Central memory CD8-positive, alpha-beta T cell (primary cell): ENCODE results near the gene ANKRD39.

ENCODE experiments used
- ATAC-seq: fragments of 150-1000 bp; cut with Tn5 transposase; replicated peaks from 2 replicates; pipeline ENCODE4 v1.10.0; 2022; ENCODE audit warnings: mild to moderate bottlenecking, moderate FRiP score, moderate number of reproducible peaks; ENCODE audit not compliant: poor library complexity, severe bottlenecking; ENCODE audit errors: extremely low read depth
- DNase-seq, 2 donors: peaks; one replicate each; pipeline ENCODE4 v3.0.0; 2021; ENCODE audit warnings: low spot score in 2 of 2
- H3K27ac Mint-ChIP-seq: one replicate; pipeline ENCODE4 v1.8.0; 2022; ENCODE audit warnings: low read depth, mild to moderate bottlenecking, moderate library complexity, mixed read lengths
- H3K27me3 Mint-ChIP-seq: one replicate; pipeline ENCODE4 v1.8.0; 2022; ENCODE audit warnings: mixed read lengths
- H3K36me3 Mint-ChIP-seq: one replicate; pipeline ENCODE4 v1.8.0; 2022; ENCODE audit warnings: mild to moderate bottlenecking, moderate library complexity, mixed read lengths; ENCODE audit not compliant: insufficient read depth
- H3K4me1 Mint-ChIP-seq: one replicate; pipeline ENCODE4 v1.8.0; 2022; ENCODE audit warnings: mixed read lengths
- H3K4me3 Mint-ChIP-seq: one replicate; pipeline ENCODE4 v1.8.0; 2022; ENCODE audit warnings: mild to moderate bottlenecking, moderate library complexity, mixed read lengths
- H3K9me3 Mint-ChIP-seq: one replicate; pipeline ENCODE4 v1.8.0; 2022; ENCODE audit warnings: mixed read lengths

Gene ANKRD39

DNA sequence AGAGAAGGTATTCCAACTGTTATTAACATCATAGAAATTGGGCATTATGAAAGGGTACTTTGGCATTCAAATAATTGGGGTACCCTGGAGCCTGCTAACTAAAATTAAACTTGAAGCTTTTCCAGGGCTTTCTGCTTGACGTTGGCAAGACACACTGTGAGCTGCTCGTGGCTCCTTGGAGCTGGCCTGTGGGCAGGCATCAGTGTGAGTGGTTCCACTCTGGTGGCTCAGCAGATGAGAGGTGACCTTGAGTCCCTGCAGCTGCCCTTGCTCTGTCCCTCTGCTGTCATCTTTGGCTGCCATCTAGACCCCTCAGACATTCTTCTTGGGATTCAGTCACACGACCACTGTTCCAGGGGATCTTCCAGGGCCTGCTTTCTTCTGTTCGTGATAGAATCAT is 35.0 kb downstream of the ANKRD39 start:
- H3K4me1 Mint-ChIP-seq: peaks cover 37% of the 10 kb centered on the region
- H3K36me3 Mint-ChIP-seq: peaks cover 33% of the 10 kb centered on the region
- H3K27ac Mint-ChIP-seq: no peak overlapping the region

DNA sequence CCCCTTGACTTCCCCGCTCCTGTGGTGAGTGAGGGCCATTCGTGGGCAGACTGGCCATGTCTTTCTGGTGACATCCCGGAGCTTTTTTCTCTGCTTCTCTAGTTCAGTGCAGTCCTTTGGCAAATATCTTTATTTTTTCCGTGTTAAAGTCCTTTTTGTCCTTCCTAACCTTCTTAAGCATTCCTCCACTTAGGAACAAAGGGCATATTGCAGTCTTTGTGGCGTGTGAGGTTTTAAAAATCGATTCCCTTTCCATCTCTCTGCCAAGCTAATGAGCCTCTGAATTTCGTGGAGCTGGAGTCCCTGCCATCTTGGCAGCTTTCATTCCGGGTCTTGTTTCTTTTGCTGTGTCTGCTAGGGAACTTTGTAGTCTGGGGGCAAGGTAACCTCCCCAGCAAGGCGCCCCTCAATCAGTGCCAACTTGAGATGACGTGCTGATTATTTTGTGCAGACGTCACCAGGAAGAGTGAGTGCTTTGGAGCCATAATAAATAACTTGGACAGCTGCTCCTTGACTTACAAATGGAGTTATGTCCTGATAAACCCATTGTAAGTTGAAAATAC is 36.6 kb downstream of the ANKRD39 start:
- no peak for ATAC-seq
- Mint-ChIP-seq H3K27me3 (no peaks in the 10 kb centered on the region), H3K27ac (peak overlapping the region; percentile 91), H3K9me3 (no peaks in the 10 kb centered on the region), H3K4me3 (peak overlapping the region; percentile 36), H3K4me1 (peaks cover 44% of the 10 kb centered on the region), H3K36me3 (peaks cover 22% of the 10 kb centered on the region)
- DNase-seq: no peak

More for the DNA sequence above, 35.0 kb downstream of the ANKRD39 start:
- Mint-ChIP-seq H3K27me3 (no peaks in the 10 kb centered on the region), H3K9me3 (no peaks in the 10 kb centered on the region), H3K4me3 (no peak overlapping the region)
- DNase-seq (no peak), ATAC-seq (no peak)

DNA sequence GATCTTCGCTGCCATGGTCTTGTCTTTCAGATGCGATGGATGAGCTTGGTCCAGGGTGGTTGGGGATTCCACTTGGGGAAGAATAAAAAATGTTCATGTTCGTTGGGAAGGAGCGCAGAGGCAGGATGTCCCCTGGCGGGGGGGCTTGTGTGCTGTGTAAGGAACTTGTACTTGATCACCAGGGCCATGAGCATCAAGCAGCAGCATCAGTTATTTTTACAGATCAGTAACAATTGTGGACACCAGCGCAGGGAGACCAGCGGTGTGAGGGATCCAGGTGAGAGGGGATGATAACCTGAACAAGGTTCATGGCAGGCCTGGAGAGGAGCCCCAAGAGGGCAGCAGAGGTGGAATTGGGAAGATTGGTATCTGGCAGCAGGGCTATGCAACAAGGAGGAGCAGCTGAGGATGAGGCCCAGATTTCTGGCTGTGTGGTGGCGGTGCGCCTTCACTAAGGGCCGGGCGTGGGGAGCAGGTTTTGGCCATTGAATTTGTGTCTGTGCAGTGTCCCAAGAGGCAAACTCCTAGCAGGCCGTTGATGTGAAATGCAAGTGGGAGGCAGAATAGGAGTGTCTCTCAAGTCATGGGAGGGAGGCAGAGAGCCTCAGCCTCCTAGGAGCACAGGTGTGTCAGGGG is 37.8 kb downstream of the ANKRD39 start:
- Mint-ChIP-seq H3K4me3 (peak overlapping the region; percentile 83), H3K9me3 (no peaks in the 10 kb centered on the region), H3K36me3 (peaks cover 22% of the 10 kb centered on the region), H3K27me3 (no peaks in the 10 kb centered on the region), H3K27ac (peak overlapping the region; percentile 91), H3K4me1 (peaks cover 44% of the 10 kb centered on the region)
- no peak for DNase-seq
- ATAC-seq: no peak

DNA sequence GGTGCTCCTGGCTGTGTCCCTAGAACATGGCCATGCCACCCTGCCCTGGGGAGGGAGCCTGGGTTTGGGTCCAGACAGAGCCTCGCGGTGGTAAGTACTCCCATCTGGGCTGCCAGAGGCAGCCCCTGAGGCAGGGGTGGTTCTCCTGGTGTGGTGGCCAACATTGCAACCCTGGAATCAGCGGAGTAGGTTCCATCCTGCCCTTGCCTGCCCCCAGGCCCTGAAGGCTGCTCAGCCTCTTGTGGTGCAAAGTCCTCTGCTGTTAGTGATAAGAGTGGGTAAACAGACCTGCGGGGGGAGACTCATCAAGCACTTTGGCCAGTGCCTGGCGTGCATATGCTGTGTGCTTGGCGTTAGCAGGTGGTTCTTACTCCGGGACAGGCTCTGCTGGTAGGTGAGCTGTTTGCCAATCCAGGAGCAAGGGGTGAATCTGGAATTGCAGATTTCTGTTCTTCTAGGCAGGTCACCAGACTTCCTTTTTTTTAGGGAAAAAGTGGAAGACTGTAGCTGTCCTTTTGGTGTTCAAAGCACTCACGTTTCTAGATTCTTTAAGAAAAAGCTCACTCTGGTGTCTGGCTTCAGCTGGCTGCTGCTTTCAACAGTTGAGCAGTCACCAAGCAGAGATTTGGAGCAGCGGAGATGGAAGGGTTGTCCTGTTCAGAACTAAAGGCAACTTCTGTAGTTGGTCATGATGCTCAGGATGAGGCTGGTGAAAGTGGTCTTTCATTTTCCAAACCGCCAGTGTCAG is 38.5 kb downstream of the ANKRD39 start:
- peaks cover 44% of the 10 kb centered on the region for H3K4me1 Mint-ChIP-seq

DNA sequence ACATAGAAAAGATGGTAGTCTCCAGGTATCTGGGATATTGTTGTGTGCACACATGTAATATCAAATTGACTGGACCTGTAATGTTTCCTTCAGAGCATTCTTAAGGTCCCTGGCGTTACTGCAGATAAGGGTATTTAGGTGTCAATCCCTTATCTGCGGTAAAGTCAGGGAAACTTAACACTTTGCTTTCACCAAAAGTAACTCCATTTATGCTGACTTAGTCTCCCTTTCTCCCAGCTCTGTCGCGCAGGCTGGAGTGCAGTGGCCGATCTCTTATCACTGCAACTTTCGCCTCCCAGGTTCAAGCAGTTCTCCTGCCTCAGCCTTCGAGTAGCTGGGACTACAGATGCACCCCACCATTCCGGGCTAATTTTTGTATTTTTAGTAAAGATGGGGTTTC is 39.9 kb downstream of the ANKRD39 start:
- Mint-ChIP-seq H3K4me3 (peak overlapping the region; percentile 83), H3K36me3 (peaks cover 15% of the 10 kb centered on the region), H3K27ac (peak overlapping the region; percentile 82), H3K9me3 (no peaks in the 10 kb centered on the region), H3K27me3 (no peaks in the 10 kb centered on the region), H3K4me1 (peaks cover 48% of the 10 kb centered on the region)
- no peak for ATAC-seq
- no peak for DNase-seq

More for the DNA sequence above, 38.5 kb downstream of the ANKRD39 start:
- H3K4me3 Mint-ChIP-seq: peak overlapping the region; percentile 83
- no peaks in the 10 kb centered on the region for H3K27me3 Mint-ChIP-seq
- H3K36me3 Mint-ChIP-seq: peaks cover 20% of the 10 kb centered on the region
- ATAC-seq (no peak), DNase-seq (no peak)
- peak overlapping the region; percentile 91 for H3K27ac Mint-ChIP-seq
- H3K9me3 Mint-ChIP-seq: no peaks in the 10 kb centered on the region

DNA sequence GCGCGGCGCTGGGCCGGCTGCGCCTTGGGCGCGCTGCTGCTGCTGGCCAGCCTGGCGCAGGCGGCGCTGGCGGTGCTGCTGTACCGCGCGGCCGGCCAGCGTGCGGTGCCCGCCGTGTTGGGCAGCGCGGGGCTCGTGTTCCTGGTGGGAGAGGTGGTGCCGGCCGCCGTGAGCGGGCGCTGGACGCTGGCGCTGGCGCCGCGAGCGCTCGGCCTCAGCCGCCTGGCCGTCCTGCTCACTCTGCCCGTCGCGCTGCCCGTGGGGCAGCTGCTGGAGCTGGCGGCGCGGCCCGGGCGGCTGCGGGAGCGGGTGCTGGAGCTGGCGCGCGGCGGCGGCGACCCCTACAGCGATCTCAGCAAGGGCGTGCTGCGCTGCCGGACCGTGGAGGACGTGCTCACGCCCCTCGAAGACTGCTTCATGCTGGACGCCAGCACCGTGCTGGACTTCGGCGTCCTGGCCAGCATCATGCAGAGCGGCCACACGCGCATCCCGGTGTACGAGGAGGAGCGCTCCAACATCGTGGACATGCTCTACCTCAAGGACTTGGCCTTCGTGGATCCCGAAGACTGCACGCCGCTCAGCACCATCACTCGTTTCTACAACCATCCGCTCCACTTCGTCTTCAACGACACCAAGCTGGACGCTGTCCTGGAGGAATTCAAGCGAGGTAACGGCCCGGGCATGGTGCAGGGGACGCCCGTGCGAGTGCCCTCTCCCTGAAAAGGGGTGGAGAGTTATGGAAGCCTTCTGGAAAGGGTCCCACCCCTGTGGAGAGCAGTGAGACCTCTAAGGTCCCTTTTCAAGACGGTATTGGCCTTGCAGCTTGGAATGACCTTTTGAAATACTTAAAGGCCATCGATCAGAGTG is 40.7 kb downstream of the ANKRD39 start:
- ATAC-seq (no peak), DNase-seq (no peak)
- Mint-ChIP-seq H3K4me1 (peaks cover 56% of the 10 kb centered on the region), H3K27ac (peak overlapping the region; percentile 82), H3K36me3 (peaks cover 14% of the 10 kb centered on the region), H3K27me3 (no peaks in the 10 kb centered on the region), H3K9me3 (no peaks in the 10 kb centered on the region), H3K4me3 (peak overlapping the region; percentile 83)

DNA sequence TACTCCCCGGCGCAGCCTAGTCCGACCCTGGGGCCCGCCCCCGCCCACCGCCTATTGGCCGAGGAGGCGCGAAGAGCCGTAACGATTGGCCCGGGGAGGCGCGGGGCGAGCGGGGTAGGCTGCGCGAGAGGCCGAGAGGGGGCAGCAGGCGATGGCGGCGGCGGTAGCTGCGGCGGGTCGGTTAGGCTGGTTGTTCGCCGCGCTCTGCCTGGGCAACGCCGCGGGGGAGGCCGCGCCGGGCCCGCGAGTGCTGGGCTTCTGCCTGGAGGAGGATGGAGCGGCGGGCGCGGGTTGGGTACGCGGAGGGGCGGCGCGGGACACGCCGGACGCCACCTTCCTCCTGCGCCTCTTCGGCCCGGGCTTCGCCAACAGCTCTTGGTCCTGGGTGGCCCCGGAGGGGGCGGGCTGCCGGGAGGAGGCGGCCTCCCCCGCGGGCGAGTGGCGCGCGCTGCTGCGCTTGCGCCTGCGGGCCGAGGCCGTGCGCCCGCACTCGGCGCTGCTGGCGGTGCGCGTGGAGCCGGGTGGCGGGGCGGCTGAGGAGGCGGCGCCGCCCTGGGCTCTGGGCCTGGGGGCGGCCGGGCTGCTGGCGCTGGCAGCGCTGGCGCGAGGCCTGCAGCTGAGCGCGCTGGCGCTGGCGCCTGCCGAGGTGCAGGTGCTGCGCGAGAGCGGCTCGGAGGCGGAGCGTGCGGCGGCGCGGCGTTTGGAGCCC is 41.5 kb downstream of the ANKRD39 start, which contains the start of gene CNNM3:
Gene CNNM3 (plus strand): TSS at position 142 of the 709 bp plus-strand sequence. CDS start 10 bp downstream, at position 152.
- H3K9me3 Mint-ChIP-seq: no peaks in the 10 kb centered on the region
- peak within 1 kb of the TSS; percentile 83 for H3K4me3 Mint-ChIP-seq
- no peaks in the 10 kb centered on the region for H3K27me3 Mint-ChIP-seq
- ATAC-seq: peak; percentile 90
- peak; percentile 91 to 92 for DNase-seq
- peaks cover 60% of the 10 kb centered on the region for H3K4me1 Mint-ChIP-seq
- H3K36me3 Mint-ChIP-seq: peaks cover 14% of the 10 kb centered on the region
- peak within 1 kb of the TSS; percentile 82 for H3K27ac Mint-ChIP-seq

DNA sequence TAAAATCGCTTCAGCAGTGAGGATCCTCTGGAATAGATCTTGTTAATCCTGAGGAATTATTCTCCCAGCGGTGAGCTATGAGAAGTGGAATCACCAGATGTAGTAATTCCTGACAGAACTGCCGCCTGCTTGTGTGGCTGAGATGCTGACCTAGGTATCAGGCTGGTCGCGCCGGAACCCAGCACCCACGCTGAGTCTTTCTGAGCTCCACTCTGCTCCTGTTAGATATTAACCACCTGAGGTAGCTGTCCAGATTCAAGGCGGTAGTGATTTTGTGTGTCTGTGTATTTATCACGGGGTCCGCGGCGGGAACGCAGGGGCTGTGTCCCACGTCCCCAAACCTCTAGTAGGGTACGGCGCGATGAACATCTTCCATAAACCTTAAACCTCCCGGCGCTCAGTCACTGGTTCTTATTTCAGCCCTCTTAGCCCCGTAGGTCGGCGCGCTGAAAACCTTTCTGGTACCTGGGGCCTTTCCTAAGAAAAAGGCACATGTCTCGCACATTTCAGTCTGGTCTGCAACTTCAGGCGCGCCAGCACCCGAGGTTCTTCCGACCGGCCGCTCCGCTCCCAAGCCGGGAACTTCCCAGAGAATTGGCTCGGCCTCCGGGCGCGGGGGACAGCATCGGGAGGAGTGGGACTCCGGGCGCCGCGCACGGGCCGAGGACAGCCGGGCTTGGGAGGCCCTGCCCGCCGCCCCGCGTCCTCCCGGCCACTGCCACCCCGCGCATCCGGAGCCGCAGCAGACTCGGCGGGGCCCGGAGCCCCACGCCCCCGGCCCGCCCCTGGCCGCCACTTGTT is 42.3 kb downstream of the ANKRD39 start:
- H3K4me3 Mint-ChIP-seq: peak overlapping the region; percentile 83
- peaks cover 58% of the 10 kb centered on the region for H3K4me1 Mint-ChIP-seq
- ATAC-seq (peak; percentile 22), DNase-seq (no peak)
- H3K27ac Mint-ChIP-seq: peak overlapping the region; percentile 82
- peaks cover 14% of the 10 kb centered on the region for H3K36me3 Mint-ChIP-seq
- no peaks in the 10 kb centered on the region for H3K9me3 Mint-ChIP-seq
- H3K27me3 Mint-ChIP-seq: no peaks in the 10 kb centered on the region

DNA sequence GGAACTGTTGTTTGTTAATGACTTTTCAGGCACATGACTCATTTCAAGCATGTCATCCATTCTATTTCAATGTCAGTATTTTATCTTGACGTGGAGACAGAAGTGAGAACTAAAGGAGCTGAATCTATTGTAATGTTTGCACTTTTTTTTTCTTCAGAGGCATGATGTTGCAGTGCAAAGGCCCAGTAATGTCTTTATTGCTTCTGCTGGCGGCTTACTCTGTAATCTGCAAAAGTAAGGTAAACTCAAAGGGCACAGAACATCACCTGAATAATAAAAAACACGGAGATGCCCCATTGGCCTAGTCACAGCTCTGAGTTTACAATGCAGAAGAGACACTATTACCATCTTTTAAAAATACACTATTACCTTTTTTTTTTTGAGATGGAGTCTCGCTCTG is 44.2 kb downstream of the ANKRD39 start:
- no peak overlapping the region for H3K27ac Mint-ChIP-seq
- DNase-seq: no peak
- no peaks in the 10 kb centered on the region for H3K27me3 Mint-ChIP-seq
- H3K4me3 Mint-ChIP-seq: no peak overlapping the region
- peaks cover 45% of the 10 kb centered on the region for H3K4me1 Mint-ChIP-seq
- peaks cover 18% of the 10 kb centered on the region for H3K36me3 Mint-ChIP-seq
- H3K9me3 Mint-ChIP-seq: no peaks in the 10 kb centered on the region
- ATAC-seq: no peak

DNA sequence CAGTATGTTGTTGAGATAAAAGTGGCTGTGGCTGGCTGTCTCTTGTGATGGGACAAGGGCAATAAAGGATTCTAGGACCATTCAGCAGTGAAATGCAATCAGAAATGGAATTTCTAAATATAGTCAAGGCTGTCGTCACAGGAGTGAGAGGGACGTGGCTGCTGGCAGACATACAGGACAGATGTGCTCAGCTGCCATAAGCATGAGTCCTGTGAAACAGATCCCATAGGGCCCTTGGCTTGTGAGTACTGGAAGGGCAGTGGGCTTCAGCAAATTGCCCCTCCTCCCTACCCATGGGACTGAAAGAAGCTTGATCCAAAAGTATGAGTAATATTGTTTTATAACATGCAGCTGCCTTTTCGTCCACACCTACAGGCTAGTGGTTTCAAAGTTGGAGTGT is 45.9 kb downstream of the ANKRD39 start:
- Mint-ChIP-seq H3K4me3 (no peak overlapping the region), H3K9me3 (no peaks in the 10 kb centered on the region), H3K27me3 (no peaks in the 10 kb centered on the region), H3K27ac (no peak overlapping the region), H3K36me3 (peaks cover 23% of the 10 kb centered on the region), H3K4me1 (peaks cover 36% of the 10 kb centered on the region)
- ATAC-seq: no peak
- DNase-seq: no peak

DNA sequence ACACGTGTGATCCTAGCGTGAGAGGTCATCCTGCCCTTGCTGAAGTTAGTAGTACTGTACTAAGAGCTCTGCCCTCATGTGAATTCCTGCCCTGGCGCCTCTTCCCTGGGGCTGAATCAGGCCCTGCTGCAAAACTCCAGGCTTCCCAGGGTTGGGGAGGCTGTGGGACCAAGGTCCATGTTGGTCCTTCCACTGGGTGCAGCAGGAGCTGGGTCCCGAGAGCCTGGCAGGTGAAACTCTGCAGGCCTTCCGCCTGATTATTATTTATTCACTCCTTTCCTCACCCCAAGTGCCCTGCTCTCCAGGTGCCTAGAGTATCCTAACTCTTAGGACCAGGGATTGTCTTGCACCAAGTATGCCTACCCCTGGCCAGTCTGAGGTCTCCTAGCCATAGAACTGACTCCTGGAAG is 47.0 kb downstream of the ANKRD39 start:
- ATAC-seq (no peak), DNase-seq (no peak)
- no peak overlapping the region for H3K4me3 Mint-ChIP-seq
- H3K4me1 Mint-ChIP-seq: peaks cover 44% of the 10 kb centered on the region
- H3K36me3 Mint-ChIP-seq: peaks cover 28% of the 10 kb centered on the region
- no peaks in the 10 kb centered on the region for H3K9me3 Mint-ChIP-seq
- no peak overlapping the region for H3K27ac Mint-ChIP-seq
- H3K27me3 Mint-ChIP-seq: no peaks in the 10 kb centered on the region
